Measurements from ENCODE around the gene CAMKK2.
"Not testable (repeated sequence)": the region's sequence is repeated elsewhere in the genome, so short reads cannot be mapped to it uniquely, and the experiment has no call there.

CAMKK2 gene

GRCh38 chr12:121297435-121297991, 1.0 kb upstream of the CAMKK2 start:
- peak; percentile 57 to 71 for DNase-seq

DNA sequence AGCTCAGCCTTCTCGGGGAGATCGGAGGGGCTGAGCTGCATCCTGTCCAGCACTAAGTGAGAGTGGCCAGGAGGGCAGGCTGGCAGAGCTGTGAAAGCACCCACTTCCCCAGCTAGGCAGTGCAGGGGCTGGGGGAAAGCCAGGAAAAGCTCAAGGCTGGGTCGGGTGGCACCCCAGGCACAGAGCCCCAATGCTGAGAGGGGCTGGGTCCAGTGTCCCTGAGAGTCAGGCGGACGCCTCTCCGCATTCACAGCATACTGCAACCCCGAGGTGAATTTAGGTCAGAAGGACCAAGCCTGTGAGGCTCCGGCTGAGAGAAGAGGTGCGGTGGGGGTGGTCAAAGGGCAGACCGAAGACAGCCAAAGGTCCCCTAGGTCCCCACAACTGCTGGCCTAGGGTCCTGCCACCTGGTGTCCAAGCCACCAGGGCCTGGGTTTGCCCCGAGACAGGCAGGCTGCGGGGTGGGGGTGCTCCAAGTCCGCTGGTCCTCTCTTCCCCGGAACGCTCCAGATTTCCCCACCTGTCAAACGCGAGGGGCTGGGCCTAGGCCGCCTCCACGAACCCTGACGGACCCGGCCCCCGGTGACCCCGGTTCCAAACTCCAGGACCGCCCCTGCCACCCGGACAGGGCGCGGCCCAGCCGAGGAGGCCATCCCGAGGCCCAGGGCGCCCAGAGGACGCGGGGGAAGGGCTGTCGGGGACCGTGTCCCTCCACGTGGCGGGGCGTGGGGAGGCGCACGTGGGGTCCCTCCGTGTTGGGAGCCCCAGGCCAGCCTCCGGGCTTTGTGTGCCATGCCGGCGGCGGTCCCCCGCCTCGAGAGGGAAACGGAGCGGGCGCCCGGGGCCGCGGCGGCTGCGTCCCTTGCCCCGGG, 527 bp downstream of the CAMKK2 start:
- DNase-seq = no peak

GRCh38 chr12:121295116-121295745, 1.3 kb downstream of the CAMKK2 start:
- DNase-seq = peak in 1 of 2 experiments; percentile 8

GRCh38 chr12:121294151-121294889, 2.2 kb downstream of the CAMKK2 start:
- no peak for DNase-seq

DNA sequence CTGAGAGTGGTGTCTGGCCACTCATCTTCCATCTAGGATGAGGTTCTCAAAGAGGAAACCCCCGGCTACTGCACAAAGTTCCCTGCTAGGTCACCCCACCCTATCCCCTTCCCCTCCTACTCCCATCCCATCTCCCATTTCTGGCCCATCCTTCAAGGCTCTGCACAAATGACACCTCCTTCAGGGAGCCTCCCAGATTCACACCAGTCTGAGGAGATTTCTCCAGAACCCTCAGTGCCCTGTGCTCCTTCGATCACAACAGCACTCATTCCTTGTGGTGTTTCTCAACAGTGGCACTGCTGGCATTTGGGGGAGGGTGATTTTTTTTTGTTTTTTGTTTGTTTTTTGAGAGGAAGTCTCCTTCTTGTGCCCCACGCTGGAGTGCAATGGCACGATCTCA, 2.9 kb downstream of the CAMKK2 start:
- no peak for DNase-seq

GRCh38 chr12:121290410-121290809, 6.1 kb downstream of the CAMKK2 start:
- DNase-seq = no peak

DNA sequence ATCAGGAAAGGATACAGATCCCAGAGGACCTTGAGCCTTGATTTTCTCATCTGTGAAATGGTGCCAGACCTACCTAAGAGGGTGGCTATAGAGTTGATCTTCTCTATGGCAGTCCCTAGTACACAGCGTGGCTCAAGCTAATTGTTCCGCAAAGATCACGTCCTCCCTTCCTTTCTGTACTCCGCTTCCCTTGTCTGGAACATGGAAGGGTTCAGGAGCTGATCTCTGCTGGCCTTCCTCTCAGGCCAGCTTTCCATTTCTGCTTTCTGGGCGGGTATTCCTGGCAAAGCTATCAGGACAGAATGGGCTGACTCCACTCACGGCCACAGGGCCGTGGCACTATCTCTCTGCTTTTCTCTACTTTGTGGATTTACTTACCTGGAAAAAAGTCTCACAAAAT, 6.5 kb downstream of the CAMKK2 start:
- no peak for DNase-seq

GRCh38 chr12:121288986-121289385, 7.5 kb downstream of the CAMKK2 start:
- no peak for DNase-seq

DNA sequence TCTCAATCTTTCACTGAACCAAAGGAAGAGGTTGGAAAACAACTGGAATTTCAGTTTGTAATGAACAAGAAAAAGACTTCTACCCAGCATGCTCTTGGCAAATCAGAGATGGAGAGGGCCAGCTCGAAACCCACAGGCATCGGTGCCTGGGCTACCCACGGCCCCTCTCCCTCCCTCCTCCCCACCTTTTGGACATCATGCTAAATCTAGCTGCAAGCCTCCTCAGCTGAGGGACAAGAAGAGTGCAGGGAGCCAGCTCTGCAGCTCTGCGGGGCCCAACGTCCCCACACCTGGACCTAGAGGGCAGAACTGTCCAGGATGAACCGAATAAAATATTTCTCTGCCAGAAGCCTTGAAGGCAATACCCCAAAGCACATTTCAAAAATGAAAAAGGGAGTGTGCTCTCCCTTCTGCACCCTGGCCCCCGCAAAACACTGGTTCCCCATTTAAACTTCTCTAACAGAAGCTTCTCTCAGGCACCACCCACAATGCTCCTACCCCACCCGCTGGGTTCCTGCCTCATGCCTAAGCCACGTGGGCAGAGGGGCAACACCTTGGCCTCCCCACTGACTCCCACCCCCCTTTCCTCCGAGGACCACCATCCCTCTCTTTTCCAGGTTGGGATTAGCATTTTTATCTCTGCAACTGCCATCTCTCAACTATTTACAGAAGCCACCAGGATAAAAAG, 8.2 kb downstream of the CAMKK2 start:
- DNase-seq = no peak

- no peak for DNase-seq
These were observed 9.1 kb downstream of the CAMKK2 start for GRCh38 chr12:121287267-121287954.

DNA sequence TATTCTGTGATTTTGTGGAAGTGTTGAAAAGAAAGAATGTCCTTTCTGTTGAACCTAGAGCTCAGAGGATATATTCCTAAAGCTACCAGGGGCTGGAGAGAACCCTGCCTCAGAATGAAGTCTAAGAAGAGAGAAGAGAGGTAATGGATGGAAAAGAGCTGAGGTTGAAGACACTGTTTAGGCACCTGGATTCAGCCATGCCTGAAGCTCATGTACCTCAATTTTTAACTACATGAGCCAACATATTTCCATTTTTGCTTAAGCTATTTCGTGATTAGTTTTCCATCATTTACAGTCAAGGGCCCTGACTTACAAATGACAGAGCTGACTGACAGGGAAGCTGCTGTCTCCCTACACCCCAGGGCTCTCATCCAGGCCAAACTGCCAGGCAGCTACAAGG, 10.7 kb downstream of the CAMKK2 start:
- no peak for DNase-seq

- no peak for DNase-seq
These were observed 11.7 kb downstream of the CAMKK2 start for GRCh38 chr12:121284551-121285390.

DNA sequence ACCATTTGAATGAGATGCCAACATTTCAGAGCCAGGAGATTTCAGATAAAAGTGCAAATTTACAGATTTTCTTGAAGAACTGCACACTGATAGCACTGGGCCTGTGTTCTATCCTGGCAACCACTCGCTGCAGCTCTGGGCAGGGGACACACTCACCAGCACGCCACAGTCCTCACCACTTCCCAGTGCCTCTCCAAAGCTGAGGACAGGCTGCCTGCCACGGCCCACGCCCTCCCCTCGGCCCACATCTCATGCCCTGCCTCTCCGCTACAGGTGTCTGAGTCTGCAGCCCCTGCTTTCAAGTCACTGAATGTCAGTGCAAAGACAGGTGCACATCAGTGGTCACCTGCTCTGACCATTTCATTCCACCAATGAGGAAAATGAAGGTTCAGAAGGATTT, 12.7 kb downstream of the CAMKK2 start:
- DNase-seq = no peak

GRCh38 chr12:121283388-121283787, 13.1 kb downstream of the CAMKK2 start:
- no peak for DNase-seq

DNA sequence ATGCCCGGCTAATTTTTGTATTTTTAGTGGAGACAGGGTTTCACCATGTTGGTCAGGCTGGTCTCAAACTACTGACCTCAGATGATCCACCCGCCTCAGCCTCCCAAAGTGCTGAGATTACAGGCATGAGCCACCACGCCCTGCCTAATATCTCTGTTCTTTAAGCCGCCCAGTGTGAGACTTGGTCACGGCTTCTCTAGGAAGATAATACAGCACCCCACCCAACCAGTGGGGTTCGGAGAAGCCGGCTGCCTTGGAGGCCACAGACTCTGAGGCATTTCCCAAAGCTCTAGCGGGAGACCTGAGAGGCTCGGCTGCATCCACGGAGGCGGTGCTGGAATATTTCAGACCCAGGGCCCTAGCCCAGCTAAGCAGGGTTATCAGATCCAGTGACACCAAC, 13.6 kb downstream of the CAMKK2 start:
- not testable (repeated sequence) for DNase-seq

DNA sequence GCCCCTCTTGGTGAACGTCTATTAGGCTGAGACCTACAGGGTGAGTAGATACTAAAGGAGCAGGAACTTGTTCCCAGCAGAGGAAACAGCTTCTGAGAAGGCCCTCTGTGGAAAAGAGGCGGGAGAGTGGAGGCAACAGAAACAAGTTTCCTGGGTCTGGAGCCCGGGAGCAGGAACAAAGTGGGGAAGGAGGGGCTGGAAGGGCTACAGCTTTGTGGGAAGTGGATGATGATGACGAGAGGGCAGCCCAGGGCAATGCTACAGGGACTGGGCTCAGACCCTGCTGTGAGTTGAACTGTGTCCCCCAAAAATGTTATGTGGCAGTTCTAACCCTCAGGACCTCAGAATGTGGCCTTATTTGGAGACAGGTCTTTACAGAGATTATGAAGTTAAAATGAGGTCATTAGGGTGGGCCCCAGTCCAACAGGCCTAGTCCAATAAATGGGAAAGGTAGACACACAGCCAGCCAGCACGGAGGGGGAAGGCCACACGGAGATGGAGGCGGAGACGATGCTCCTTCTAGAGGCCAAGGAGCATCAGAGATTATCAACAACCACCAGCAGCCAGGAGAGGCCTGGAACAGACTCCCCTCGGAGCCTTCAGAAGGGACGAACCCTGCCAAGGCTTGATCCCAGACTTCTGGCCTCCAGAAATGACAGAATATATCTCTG, 14.3 kb downstream of the CAMKK2 start:
- no peak for DNase-seq

GRCh38 chr12:121281116-121281515, 15.4 kb downstream of the CAMKK2 start:
- DNase-seq = not testable (repeated sequence)

DNA sequence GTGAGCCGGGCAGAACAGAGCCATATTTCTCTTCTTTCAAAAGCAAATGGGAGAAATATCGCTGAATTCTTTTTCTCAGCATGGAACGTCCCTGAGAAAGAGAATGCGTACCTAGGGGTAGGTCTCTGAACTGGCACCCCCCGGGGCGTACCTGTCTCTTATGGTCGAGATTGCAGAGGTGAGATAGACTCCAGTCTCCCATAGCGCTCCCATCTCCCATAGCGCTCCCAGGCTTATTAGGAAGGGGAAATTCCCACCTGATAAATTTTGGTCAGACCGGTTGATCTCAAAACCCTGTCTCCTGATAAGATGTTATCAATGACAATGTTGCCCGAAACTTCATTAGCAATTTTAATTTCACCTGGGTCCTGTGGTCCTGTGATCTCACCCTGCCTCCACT, 16.0 kb downstream of the CAMKK2 start:
- not testable (repeated sequence) for DNase-seq

GRCh38 chr12:121279507-121279915, 17.0 kb downstream of the CAMKK2 start:
- DNase-seq = no peak

DNA sequence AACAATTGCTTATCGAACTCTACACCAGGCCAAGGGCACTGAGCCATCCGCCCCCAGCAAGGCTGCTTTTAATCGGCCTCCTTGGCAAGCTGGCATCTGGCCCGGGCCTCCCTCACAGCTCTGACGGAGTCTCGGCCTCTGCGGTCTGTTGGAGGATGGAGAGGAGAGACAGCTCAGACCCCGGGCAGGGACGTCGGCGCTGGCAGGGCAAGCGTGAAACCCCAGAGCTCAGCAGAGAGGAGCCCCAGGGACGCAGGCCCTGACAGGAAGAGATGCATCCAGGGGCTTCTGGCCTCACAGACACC, 17.5 kb downstream of the CAMKK2 start:
- no peak for DNase-seq
